ENCODE results near the gene ROBO1.

ROBO1 gene

DNA sequence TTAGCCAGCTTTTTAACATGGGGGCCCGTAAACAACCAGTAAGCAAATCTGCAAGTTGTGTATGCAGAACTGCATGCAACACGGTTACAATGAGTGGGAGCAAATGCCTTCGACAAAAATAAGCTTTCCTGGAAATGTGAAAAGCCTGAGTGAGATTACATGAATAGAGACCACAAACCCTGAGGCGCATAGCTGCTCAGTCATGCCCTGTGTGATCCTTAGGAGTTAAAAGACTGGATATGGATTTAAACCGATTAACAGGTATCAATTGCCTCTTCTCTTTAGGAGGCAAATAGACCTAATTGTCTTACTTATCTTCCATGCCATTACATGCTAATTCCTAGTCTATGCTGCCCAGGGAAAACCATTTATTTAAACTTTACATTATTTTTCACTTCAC is 810.3 kb downstream of the ROBO1 start:
- no peak for DNase-seq

DNA sequence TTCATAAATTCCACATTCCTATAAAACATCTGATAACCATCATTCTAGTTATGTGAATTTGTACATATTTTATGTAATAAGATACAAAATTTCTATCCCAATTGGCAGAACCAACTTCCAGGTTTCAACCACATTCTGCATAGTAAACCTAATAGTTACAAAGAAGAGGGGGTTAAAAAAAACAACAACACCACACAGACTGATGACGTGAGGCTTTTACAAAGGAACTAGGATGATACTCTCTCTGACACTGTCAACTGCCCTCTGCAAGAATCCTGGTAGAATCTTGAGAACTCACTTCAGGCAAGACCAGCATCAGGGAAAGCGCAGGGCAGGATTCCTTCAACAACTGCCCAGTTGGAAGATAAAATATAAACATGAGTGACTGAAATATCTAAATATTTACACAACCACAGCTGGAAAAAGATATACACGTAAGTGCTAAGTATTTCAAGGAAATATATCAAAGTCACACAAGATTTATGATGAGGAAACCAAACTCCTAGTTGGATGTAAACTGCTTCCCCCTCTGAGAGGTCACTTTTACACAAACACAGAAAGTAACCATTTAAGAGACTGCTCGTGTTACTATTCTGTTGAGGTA is 816.4 kb downstream of the ROBO1 start:
- no peak for DNase-seq

DNA sequence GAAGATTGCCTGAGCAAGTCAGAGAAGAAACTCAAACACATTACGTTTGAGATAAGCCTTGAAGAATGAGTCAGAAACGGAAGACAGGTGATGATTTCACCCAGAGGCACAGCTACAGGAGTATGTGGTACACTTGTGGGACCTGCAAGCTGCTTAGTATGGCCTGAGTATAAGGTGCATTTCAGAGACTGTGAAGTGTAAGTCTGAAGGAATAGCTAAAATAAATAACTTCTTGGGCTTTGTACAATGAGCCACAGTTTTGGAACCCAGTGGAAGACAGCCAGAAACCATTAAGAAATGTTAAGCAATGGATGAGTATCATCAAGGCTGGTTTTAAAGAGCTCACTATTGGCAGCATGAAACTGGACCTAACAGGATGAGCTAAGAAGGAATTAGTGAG is 826.2 kb downstream of the ROBO1 start:
- no peak for DNase-seq

DNA sequence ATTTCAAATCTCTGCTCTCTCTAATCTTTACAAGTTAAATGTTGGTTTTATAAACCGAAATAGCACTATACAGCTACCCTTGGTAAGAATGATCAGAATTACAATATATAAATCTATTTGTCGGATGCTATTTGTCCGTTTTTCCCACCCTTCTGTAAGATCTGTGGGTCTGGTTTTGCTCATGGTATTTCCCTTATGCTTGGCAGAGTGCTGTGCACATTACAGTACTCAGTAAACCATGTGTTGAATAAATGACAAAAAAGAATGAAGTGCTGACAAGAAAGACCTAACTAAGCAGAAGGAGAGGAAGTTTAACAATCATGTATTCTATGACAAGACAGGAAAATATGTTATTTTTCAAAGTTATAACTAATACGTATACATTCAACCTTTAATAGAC is 827.2 kb downstream of the ROBO1 start:
- DNase-seq: no peak

DNA sequence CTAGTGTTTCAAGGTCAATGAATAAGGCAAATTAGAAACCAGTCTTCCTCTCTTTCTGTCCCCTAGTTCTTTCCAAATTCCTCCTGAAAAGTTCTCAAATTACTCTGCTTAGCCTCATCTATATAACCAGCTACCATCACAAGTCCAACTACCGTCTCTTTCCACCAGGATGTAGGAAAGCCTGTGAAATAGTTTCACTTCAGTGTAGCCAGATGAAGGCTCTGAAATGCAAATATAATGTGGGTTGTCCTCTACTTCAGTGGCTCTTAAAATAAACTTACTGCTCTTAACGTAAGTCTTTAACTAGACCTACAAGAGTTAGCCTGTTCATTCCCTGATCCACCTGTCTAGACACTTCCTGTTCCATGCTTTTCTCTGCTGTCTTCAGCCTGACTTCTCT is 827.7 kb downstream of the ROBO1 start:
- no peak for DNase-seq

DNA sequence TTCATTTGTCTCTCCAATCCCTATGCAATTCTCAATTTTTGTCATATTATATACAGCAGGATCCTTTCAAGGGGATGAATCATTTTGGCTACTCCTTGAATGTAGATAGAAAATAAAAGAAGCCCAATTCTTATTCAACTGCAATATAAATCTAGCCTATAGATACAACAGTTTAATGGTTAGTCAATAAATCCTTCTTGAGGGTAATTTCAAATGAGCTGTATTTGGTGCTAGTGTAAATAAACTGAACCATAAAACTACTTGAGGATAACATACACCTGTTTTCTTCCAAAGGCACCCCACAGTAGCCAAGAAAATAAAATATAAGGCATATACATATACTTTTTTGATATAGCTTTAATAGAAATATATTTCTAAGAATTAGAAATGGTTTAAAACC is 830.3 kb downstream of the ROBO1 start:
- no peak for DNase-seq

DNA sequence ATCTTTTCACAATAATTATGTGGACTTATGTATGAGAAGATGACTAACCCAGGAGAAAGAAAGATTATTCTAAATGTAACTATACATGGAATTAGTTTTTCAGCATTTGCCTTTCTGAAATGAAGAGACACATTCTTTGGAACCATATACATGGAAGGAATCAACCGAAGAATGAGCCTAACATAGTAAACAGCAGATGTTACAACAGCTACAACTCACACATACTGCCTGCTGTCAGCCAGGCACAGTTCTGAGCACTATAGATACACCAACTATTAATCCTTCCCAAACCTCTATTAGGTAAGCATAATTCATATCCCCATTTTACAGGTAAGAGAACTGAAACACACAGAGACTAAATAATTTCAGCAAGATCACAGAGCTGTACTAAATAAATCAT is 840.0 kb downstream of the ROBO1 start:
- DNase-seq: no peak

DNA sequence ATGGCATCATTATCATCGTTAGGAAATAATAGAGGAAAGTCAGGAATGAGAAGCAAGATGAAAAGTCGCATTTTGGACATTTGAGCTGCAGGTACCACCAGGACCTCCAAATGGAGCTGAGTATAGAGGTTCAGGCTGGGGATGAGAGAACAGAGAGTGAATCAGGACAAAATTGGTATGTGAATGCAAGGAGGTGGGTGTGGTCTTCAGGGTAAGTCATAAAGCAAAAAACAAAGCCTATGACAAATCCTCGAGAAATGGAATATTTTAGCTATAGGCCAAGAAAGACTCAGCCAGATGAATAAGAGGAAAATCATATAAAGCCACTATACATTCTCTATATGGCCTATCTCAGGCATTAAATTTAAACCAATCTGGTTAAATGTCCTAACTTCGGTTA is 841.3 kb downstream of the ROBO1 start:
- DNase-seq: no peak

DNA sequence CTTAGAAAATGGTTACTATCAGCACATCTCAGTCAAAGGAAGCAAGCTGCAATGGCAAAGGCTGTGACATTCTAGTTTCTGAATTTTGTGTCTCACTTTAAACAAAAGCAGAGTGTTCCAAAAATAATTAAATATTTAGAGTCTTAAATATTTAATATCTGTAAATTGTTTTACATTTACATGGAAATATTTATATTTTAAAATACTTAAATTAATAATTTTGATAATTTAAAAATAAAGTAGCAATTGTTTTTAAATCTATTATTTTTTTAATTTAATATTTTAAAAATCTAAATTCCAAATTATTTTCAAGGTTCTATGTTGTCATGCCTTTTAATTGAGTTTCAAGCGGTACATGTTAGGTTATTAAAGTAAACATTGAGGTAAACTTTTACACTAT is 843.1 kb downstream of the ROBO1 start:
- no peak for DNase-seq

DNA sequence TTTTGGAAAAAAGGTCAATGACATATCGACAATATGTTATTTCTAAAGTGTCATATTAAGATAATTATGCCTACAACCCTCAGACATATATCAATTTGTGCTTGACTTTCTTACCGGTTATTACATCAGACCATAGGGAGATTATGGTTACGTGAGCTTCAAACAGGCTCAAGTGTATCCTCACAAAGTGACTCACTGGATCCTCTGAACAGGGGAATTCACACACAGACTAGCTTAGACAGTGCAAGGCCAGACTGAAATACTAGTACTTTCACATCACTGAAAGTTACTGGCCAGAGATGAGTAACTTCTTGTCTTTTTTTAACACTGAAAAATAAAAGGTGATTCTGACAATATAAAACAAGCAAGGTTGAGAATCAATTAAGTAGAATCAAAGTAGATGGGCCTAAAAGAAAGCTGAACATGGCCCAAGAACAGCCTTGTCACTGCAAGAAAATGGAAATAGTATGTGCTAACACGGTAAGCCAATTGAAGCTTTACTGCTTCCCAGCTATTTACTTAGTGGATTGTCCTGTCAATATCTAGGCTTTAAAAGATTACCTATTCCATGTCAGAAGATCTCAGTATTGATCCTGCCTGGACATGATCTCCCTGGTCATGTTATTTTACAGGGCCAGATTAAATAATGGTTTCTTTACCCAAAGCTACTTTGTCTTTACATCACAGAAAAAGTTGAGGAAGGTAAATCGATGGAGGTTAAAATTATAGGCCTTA is 848.6 kb downstream of the ROBO1 start:
- DNase-seq: no peak

DNA sequence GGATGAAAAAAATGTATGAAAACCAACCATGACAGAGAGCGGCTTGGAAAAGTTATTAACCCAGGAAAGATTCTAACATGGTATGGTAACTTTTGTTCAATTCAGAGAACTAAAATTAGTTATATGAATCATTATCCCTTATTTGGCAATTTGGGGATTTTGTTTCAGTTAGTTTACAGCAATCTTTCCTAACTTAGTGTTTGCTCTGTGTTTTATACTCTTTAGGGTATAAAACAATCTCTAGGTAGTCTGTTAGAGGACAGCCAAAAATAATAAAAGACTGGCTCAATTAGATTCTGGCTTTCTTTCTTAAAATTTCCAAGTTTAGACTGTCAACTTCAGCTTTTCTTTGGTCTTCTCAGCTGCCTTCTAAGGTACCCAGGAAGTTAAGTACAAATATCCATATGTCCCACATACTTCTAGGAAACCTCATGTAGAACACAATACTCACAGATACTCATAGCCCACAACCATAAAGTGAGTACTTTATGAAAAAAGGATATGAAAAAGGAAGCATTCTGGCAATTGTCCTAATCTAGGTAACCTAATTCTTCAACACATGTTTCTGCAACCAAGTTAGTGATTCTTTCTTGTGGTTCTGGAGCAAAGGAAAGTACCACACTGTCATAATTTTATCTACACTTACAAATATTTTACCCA is 849.3 kb downstream of the ROBO1 start:
- DNase-seq: no peak

DNA sequence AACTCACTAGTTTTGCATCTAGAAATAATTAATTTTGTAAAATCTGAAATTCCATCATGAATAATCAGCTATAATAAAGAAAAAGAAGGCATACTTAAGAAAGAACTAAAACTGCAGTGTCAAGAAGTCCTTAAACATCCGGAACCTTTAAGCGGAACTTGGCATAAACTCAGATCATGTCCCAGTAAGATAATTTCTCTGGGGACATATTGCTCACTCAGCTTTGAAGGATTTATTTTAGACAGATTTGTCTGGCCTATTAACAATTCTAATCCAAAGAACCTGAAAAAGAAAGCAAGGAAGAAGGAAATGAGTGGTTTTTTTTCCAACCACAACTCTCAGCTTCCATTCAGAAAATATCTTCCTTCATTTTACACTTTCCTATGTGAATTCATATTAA is 850.3 kb downstream of the ROBO1 start:
- DNase-seq: no peak

DNA sequence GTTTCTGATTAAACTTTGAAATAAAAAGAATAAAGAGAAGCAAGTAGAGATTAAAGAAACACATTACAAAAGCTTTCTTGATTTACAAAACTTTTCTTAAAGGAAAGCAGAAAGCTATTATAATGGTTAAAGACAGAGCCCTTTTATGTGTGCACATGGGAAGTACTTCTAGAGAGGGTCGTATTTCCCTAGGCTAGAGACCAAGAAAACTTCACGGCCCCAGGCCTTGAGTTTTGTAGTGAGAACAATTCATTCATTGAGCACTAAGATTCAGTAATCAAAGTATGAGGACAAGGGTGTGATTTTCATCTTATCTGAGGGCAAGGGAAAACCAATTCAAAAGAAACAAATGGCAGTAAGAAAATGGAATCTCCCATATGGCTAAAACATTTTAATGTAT is 854.1 kb downstream of the ROBO1 start:
- no peak for DNase-seq

DNA sequence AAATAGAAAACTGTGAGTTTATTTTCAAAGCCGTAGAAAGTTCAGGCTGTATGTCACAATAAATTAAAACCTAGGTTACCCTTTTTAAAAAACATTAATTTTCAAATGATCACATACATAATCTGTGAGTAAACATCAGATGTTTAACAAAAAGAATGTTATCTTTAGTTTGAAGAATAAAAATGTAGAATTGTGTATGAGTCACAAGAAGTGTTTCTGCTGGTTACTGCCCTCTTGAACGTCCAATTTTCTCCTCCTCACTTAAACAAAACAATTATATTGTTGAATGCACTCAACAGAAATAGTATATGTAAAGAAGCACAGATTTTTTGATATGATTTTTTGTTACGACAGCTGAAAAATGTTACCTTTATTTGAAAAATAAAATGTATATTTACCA is 855.1 kb downstream of the ROBO1 start:
- DNase-seq: no peak

DNA sequence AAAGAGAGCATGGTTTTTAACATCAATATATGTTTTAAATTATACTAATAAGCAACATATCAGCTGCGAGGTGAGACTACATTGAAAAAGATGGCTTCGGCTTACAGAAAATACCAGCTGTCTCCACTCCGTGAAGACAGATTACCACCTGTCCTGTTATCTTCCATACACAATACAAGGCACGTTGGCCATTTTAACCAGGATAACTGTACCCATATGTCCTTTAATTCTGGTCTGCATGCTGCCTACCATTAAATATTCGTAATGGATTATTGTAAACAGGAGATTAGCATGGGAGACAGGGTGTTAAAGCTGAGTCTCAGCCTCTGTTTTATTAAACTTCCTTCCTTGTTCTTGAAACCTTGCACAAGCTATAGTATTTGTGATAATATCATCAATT is 855.5 kb downstream of the ROBO1 start:
- peak; percentile 47 for DNase-seq

DNA sequence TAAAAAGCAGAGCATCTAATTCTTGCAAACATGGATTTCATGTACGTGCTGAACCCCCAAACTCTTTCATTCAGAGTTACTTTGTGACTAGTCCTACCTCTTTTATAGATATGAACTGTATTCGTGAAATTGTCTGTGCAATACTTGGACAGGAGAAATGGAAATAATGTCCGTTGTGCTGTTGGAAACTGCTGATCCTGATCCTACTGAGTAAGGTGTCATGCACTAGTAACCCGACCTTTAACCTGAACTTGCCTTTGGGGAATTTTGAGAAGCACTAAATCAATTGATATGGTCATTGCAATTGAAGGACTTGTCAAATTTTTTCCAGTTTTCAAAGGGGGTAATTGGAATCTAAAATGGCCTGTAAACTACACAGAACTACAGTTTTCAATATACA is 856.4 kb downstream of the ROBO1 start:
- DNase-seq: no peak

DNA sequence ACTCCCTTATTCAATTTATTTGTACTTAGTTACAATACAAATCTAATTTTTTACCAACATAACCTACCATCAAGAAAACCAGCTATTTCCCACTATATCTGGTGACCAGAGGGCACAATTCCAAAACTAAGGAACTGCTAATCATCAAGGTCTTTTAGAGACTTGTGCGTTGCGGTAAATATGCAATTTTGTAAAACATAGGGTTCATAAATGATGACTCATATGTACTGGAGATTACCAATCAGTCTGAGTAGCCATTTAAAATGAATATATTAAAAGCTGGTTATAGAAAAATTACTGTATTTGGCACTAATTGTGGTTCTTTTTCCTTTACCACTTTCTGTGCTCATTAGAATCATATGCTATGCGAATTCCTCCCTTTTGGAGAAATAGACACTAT is 859.6 kb downstream of the ROBO1 start:
- no peak for DNase-seq

DNA sequence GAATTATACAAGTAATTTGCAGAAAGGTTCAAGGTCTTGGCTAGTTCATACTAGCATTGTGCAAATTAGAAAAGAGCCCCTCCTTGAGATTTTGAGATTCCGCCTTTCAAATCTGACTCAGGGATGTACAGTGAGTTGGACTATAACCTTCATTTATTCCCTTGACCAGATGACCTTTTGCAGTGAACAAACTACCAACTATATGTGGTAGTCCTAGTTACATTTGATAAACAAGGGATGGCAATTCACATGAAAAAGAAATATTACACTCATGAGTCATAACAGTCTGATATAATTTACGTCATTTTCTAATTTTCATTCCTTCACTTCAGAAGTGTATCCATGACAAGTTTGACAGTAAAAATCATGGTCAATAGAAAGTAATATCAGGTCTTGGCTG is 860.4 kb downstream of the ROBO1 start:
- DNase-seq: no peak

DNA sequence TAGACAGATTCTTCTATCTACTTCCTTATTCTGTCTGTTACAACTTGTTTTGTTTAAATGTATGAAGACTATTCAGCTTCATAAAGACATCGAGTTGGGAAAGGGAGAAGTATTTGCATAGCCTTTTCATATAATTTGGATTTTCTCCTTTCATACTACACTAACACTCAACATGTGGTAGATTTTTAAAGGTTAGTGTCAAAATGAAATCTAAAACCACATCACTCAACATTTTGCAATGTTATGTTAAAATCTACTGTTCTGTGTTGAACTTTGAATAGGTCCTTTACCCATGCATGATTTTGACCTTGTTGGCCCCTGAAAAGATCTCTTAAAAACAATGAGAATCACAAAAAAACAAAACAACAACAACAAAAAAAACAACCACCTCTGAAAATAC is 860.9 kb downstream of the ROBO1 start:
- no peak for DNase-seq

DNA sequence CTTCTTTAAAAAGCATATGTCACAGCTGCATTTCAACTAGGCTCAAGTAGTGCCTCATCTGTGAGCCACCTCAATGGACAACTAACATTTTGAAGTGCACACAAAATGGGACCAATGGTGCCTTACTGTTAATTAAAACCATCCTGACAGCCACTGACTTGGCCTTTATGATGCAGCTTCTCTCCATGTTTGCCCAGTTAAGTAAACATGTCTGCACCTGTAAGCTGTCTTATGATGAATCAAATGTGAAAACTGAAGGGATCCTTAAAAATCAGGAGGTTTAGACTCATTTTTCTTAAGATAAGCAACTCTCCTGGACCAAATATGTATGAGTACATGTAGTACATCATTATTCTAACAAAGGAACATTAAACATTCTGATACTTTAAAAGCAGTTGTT is 861.6 kb downstream of the ROBO1 start:
- no peak for DNase-seq

DNA sequence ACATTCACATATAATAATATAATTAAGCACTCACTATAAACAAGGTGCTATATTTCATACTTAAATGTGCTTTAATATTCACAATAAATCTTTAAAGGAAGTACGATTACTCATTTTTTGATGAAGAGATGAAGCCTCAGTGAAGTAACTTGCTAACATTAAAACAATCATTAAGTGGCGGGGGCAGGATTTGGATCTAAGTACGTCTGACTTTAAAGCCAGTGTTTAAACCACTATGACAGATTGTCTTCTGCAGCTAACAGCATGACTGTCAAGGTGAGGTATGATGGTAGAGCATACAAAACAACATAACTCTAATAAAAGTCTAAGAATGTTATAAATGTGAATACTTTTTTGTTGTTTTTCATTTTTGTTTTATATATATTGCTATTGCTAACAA is 862.1 kb downstream of the ROBO1 start:
- DNase-seq: no peak

DNA sequence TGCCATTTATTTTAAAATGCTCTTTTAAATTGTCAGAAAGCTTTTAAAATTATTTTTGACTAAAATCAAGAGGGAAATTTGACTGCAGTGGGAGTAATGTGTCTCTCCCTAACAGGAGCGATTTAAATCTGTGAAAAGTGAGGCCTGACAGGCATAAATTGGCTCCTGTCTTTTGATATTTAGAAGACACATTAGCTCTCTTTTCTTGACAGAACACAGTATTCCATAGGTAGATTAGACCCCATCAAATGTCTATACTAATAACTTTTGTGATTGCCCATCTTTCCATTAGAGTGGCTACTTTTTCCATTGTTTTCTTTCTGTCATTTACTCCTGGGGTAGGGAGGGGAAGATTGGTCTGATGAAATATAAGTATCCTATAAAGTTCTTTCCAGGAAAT is 866.3 kb downstream of the ROBO1 start:
- DNase-seq: no peak

DNA sequence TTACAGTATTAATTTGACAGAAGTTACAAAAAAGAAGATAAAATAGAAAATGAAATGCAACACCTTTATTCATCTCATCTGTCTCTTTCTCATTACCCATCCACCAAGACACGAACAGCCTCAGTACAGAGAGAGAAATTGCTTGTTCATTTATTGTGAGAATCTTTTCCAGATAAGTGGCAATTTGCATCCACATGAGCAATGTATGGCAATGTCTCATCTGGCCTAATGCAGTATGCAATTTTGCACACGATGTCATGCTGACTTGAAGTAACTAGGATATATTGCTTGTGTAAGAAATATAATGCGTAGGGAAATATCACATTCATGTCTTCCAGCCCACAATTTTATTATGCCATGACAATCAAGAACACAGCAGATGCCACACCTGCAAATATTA is 866.9 kb downstream of the ROBO1 start:
- DNase-seq: no peak

DNA sequence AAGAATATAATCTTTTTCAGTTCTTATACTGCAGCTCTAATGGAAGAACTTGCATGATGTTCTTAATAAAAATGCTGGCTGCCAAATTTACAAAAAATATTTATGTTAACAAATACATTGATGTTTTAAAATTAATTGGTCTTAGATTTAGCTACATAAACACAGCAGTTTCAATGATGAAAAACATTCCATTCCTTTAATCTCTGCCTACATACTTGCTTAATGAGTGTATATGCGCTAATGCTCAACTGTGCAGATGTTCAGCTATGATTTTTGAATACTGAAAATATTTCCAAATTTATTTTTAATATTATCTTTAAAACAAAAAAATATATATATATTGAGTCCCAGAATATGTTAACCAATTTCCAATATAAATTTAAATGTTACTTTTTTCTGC is 867.4 kb downstream of the ROBO1 start:
- no peak for DNase-seq

DNA sequence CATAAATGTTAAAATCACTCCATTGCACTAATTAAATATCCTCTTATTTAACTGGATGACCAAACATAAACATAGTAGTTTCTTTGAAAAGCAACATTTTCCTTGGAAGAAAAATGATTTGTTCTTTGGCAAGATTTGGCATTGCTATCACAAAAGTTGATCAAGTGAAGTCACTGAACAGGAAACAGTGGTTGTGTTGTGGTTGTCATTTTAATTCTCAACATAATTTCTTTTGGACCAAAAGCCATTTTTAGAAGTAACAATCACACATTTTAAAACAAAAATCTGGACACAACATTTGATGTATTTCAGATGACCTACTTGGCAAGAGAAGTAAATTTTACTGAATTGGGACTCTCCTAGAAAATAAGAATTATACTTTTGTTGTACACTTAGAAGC is 872.3 kb downstream of the ROBO1 start:
- no peak for DNase-seq
